ENCODE measurements around the gene GLDN. TPM values are rescaled to one million over a fixed set of nuclear protein-coding genes. Genes with fewer than 3 reads are reported as not detected.

Gene GLDN
- total RNA-seq, 1 donor from 2014 or later, result 4.8 TPM

- no peak for DNase-seq
- intact Hi-C loops (cut with micrococcal nuclease), result no loop called here
- H3K27ac ChIP-seq (replicated peaks), result peak overlapping the region; percentile 59
These were observed 17.7 kb upstream of the GLDN start for GRCh38 chr15:51323749-51324148.

DNA sequence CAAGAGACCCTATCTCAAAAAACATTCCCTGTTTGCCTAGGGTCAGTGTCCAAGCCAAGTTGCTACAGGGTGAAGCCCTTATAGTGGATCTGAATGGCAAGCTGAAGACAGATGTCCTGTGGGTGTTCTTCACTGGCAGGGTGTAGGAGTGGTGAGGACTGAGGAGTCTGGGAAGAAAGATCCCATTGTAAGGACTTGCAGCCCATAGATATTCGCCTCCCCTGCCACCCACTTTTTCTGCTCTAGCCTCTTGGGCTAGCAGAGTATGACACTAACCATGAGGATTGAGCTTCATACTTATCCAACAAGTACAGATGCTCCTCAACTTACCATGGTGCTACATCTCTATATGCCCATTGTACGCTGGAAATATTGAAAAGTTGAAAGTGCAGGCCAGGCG, 16.3 kb upstream of the GLDN start:
- TF ChIP-seq CTCF (IDR thresholded peaks at IDR 0.05; ENCODE audit: borderline replicate concordance), result no peak
- peaks cover 17% of the 10 kb centered on the region for H3K4me1 ChIP-seq
- H3K9me3 ChIP-seq (replicated peaks), result no peaks in the 10 kb centered on the region
- intact Hi-C loops (cut with micrococcal nuclease), result no loop called here
- no peaks in the 10 kb centered on the region for H3K36me3 ChIP-seq
- H3K27ac ChIP-seq (replicated peaks), result no peak overlapping the region
- no peak overlapping the region for H3K4me3 ChIP-seq
- no peak for DNase-seq
- no peaks in the 10 kb centered on the region for H3K27me3 ChIP-seq (ENCODE audit: low read depth)

More at GRCh38 chr15:51323749-51324148, 17.7 kb upstream of the GLDN start:
- Histone ChIP-seq H3K9me3 (replicated peaks) (no peaks in the 10 kb centered on the region), H3K4me1 (peaks cover 17% of the 10 kb centered on the region), H3K4me3 (no peak overlapping the region), H3K27me3 (ENCODE audit: low read depth) (no peaks in the 10 kb centered on the region), H3K36me3 (no peaks in the 10 kb centered on the region)
- TF ChIP-seq CTCF (IDR thresholded peaks at IDR 0.05; ENCODE audit: borderline replicate concordance), result no peak

- no peak overlapping the region for H3K4me3 ChIP-seq
- peaks cover 28% of the 10 kb centered on the region for H3K4me1 ChIP-seq
- no peaks in the 10 kb centered on the region for H3K9me3 ChIP-seq (replicated peaks)
- intact Hi-C loops (cut with micrococcal nuclease), result no loop called here
- DNase-seq, result no peak
- TF ChIP-seq CTCF (IDR thresholded peaks at IDR 0.05; ENCODE audit: borderline replicate concordance), result no peak
- H3K36me3 ChIP-seq, result no peaks in the 10 kb centered on the region
- no peak overlapping the region for H3K27ac ChIP-seq (replicated peaks)
- H3K27me3 ChIP-seq (ENCODE audit: low read depth), result no peaks in the 10 kb centered on the region
These were observed 14.4 kb upstream of the GLDN start for GRCh38 chr15:51327081-51327480.

DNA sequence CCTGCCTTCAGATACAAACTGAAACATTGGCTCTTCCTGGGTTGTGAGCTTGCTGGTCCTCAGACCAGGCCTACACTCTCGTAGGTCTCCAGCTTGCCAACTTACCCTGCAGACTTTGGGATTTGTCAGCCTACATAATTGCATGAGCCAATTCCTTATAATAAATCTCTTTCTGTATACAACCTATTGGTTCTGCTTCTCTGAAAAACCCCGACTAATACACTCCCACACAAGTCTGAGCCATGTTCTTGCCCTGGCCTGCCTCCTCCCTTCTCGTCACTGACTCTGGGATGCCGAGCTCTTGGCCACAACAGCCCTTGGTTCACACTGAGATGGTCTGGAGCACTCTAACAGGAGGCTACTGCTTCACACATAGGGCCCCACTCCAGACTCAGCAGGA, 12.5 kb upstream of the GLDN start:
- no peak for DNase-seq

GRCh38 chr15:51331141-51331540, 10.3 kb upstream of the GLDN start:
- DNase-seq, result no peak

More for the DNA sequence above, 12.5 kb upstream of the GLDN start:
- Histone ChIP-seq H3K36me3 (no peaks in the 10 kb centered on the region), H3K4me1 (peaks cover 31% of the 10 kb centered on the region), H3K27me3 (ENCODE audit: low read depth) (no peaks in the 10 kb centered on the region), H3K9me3 (replicated peaks) (peaks cover 7% of the 10 kb centered on the region), H3K4me3 (no peak overlapping the region), H3K27ac (replicated peaks) (no peak overlapping the region)
- no peak for TF ChIP-seq CTCF (IDR thresholded peaks at IDR 0.05; ENCODE audit: borderline replicate concordance)
- intact Hi-C loops (cut with micrococcal nuclease), result no loop called here

More at GRCh38 chr15:51331141-51331540, 10.3 kb upstream of the GLDN start:
- peaks cover 7% of the 10 kb centered on the region for H3K9me3 ChIP-seq (replicated peaks)
- no peaks in the 10 kb centered on the region for H3K27me3 ChIP-seq (ENCODE audit: low read depth)
- no peak for TF ChIP-seq CTCF (IDR thresholded peaks at IDR 0.05; ENCODE audit: borderline replicate concordance)
- intact Hi-C loops (cut with micrococcal nuclease), result no loop called here
- H3K27ac ChIP-seq (replicated peaks), result no peak overlapping the region
- no peak overlapping the region for H3K4me3 ChIP-seq
- H3K36me3 ChIP-seq, result no peaks in the 10 kb centered on the region
- H3K4me1 ChIP-seq, result peaks cover 53% of the 10 kb centered on the region

Data from left ventricle myocardium inferior (tissue), 1 donor.